ENCODE data around the gene NKX1-2. TPM values are rescaled to one million over a fixed set of nuclear protein-coding genes. Genes with fewer than 3 reads are reported as not detected.

Gene NKX1-2
- total and polyA plus RNA-seq, 2 of the 8 experiments (the other 6 are each of a cell fraction or from before 2014, with no cell fraction given), result 12.7 to 34.9 TPM

DNA sequence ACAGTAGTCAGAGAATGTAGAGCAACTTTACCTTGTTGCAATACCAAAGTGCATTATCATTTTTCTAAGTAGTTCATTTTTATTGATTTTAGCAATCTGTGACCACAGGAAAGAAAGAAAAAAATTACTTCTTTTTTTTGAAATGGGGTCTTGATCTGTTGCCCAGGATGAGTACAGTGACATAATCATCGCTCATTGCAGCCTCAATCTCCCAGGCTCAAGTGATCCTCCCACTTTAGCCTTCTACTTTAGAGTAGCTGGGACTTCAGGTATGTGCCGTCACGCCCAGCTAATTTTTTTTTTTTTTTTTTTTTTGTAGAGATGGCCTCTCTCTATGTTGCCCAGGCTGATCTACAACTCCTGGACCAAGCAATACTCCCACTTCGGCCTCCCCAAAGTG lies 19.8 kb downstream of the NKX1-2 start:
- CTCF ChIA-PET (ENCODE audit: partially characterized antibody), result interaction anchor here (0.7 to 1.3 kb wide), 2 partner anchors 26 to 41 kb away, joined by 3 to 4 read pairs; no protein-coding TSS in a partner anchor
- WGBS, 2 experiments (ENCODE audit: extremely low coverage in 1 of 2, insufficient coverage in 1 of 2, insufficient read length in 1 of 2, insufficient replicate concordance in 2 of 2, low coverage in 1 of 2, low lambda C conversion rate in 2 of 2, missing lambda C conversion rate in 1 of 2), result 90% methylated on average over 4 of the region's 4 CpGs; no CpG with 5 or more reads in 1 of the 2 experiments
- FAIRE-seq (no peak), DNase-seq (ENCODE audit: low read depth in 1 of 2, low spot score in 2 of 2) (no peak)
- H3K18ac ChIP-seq (ENCODE audit: extremely low read depth, low read length), result no peak overlapping the region
- no peaks in the 10 kb centered on the region for H3K9me3 ChIP-seq (ENCODE audit: insufficient read depth in 2 of 2, low read depth in 1 of 2, low read length in 1 of 2)
- H4K91ac ChIP-seq (replicated peaks; ENCODE audit: insufficient read length, low read length), result no peak overlapping the region
- H3K14ac ChIP-seq (ENCODE audit: insufficient read length), result no peak overlapping the region
- no peak overlapping the region for H3K4me3 ChIP-seq (ENCODE audit: extremely low read depth in 1 of 4, insufficient read depth in 2 of 4, low read depth in 3 of 4, low read length in 4 of 4)
- no peaks in the 10 kb centered on the region for H4K20me1 ChIP-seq (replicated peaks in 1 of 2; ENCODE audit: control insufficient read depth in 1 of 2, insufficient read depth in 2 of 2, low read length in 2 of 2)
- no peak overlapping the region for H2BK15ac ChIP-seq (ENCODE audit: low read length)
- H3K9ac ChIP-seq (replicated peaks in 1 of 4; ENCODE audit: extremely low read depth in 1 of 4, low read depth in 3 of 4, low read length in 3 of 4), result no peak overlapping the region
- no peaks in the 10 kb centered on the region for H3K23me2 ChIP-seq (ENCODE audit: low read depth, low read length)
- POLR2A ChIA-PET (ENCODE audit: partially characterized antibody), result interaction anchor here (1.3 kb wide), 1 partner anchor 12 kb away, joined by 19 read pairs; the partner anchor contains the start of gene OAT
- no peak overlapping the region for H3K23ac ChIP-seq (ENCODE audit: insufficient read length)
- no peaks in the 10 kb centered on the region for H3K4me1 ChIP-seq (replicated peaks in 1 of 4; ENCODE audit: control insufficient read depth in 3 of 4, insufficient read depth in 4 of 4, low read length in 3 of 4)
- H3K79me1 ChIP-seq (ENCODE audit: low read depth, low read length), result no peaks in the 10 kb centered on the region
- H3K36me3 ChIP-seq (ENCODE audit: control insufficient read depth in 2 of 4, insufficient read depth in 4 of 4, low read length in 3 of 4), result no peaks in the 10 kb centered on the region
- no peaks in the 10 kb centered on the region for H3K79me2 ChIP-seq (ENCODE audit: control insufficient read depth in 1 of 2, insufficient read depth in 2 of 2, low read length in 2 of 2)
- H2BK5ac ChIP-seq (ENCODE audit: low read depth, low read length), result no peak overlapping the region
- H2BK20ac ChIP-seq (ENCODE audit: low read length), result no peak overlapping the region
- no peak overlapping the region for H2BK12ac ChIP-seq (ENCODE audit: low read depth, low read length)
- TF ChIP-seq, protein P1, sequence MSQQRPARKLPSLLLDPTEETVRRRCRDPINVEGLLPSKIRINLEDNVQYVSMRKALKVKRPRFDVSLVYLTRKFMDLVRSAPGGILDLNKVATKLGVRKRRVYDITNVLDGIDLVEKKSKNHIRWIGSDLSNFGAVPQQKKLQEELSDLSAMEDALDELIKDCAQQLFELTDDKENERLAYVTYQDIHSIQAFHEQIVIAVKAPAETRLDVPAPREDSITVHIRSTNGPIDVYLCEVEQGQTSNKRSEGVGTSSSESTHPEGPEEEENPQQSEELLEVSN (IDR thresholded peaks at IDR 0.05), result no peak
- no peak for TF ChIP-seq CBX8 (IDR thresholded peaks at IDR 0.05; ENCODE audit: borderline replicate concordance, low read depth, low read length)
- no peak for TF ChIP-seq TEAD4 (IDR thresholded peaks at IDR 0.05; ENCODE audit: low read depth, low read length)
- no peak for TF ChIP-seq BRCA1 (IDR thresholded peaks at IDR 0.05; ENCODE audit: low read depth, low read length)
- no peak for TF ChIP-seq ASH2L (IDR thresholded peaks at IDR 0.05; ENCODE audit: low read length)
- TF ChIP-seq SIX5 (IDR thresholded peaks at IDR 0.05; ENCODE audit: low read depth, low read length), result no peak
- no peak for TF ChIP-seq SAP30 (IDR thresholded peaks at IDR 0.05; ENCODE audit: insufficient read depth, insufficient replicate concordance, low read length)
- TF ChIP-seq SP4 (IDR thresholded peaks at IDR 0.05; ENCODE audit: low read length), result no peak
- TF ChIP-seq TAF1 (IDR thresholded peaks at IDR 0.05; ENCODE audit: low read depth, low read length), result no peak
- no peak for TF ChIP-seq HDAC6 (IDR thresholded peaks at IDR 0.05; ENCODE audit: low read depth, low read length)
- TF ChIP-seq RNF2 (IDR thresholded peaks at IDR 0.05; ENCODE audit: borderline replicate concordance, low read depth, low read length, missing control alignments, poor library complexity, severe bottlenecking), result no peak
- H3K4me2 ChIP-seq (ENCODE audit: insufficient read depth in 1 of 2, low read depth in 2 of 2, low read length in 2 of 2), result no peak overlapping the region
- H4K5ac ChIP-seq (ENCODE audit: insufficient read length, low read depth, low read length), result no peak overlapping the region
- H3K56ac ChIP-seq (replicated peaks; ENCODE audit: insufficient read length, low read depth, low read length), result no peak overlapping the region
- no peaks in the 10 kb centered on the region for H3K27me3 ChIP-seq (replicated peaks in 1 of 4; ENCODE audit: control insufficient read depth in 3 of 4, extremely low read depth in 1 of 4, insufficient read depth in 3 of 4, low read length in 3 of 4)
- H3K27ac ChIP-seq (ENCODE audit: low read depth, low read length), result no peak overlapping the region
- no peak overlapping the region for H2AK5ac ChIP-seq (ENCODE audit: low read depth, low read length)
- no peak overlapping the region for H2AFZ ChIP-seq (ENCODE audit: low read length)
- H3K4ac ChIP-seq (replicated peaks; ENCODE audit: insufficient read length, low read depth, low read length), result no peak overlapping the region
- H4K8ac ChIP-seq (ENCODE audit: extremely low read depth, insufficient read depth, low read length), result no peak overlapping the region
- H2BK120ac ChIP-seq (replicated peaks; ENCODE audit: low read depth, low read length), result no peak overlapping the region

Data from H1 (cell line).